Measurements from ENCODE around the gene SLC2A6. TPM values are rescaled to one million over a fixed set of nuclear protein-coding genes. Genes with fewer than 3 reads are reported as not detected.

Gene SLC2A6
- total and polyA plus RNA-seq, 4 experiments from 2014 or later, result 0.41 to 2.5 (median 1.4) TPM

GRCh38 chr9:133524146-133524545 lies 45.2 kb upstream of the SLC2A6 start:
- ChIA-PET POLR2A (ENCODE audit: partially characterized antibody) (no interaction called here), CTCF (ENCODE audit: partially characterized antibody) (no interaction called here)
- Histone ChIP-seq H3K4me3 (ENCODE audit: low read length in 2 of 2) (no peak overlapping the region), H3K9me3 (ENCODE audit: control insufficient read depth in 1 of 2, low read length in 2 of 2) (no peaks in the 10 kb centered on the region), H3K36me3 (ENCODE audit: insufficient read depth, low read length) (no peaks in the 10 kb centered on the region), H3K4me1 (ENCODE audit: insufficient read depth, low read length) (no peaks in the 10 kb centered on the region), H3K27ac (ENCODE audit: low read depth, low read length) (no peak overlapping the region), H3K27me3 (ENCODE audit: insufficient read depth, low read length) (no peaks in the 10 kb centered on the region)
- no peaks in the 10 kb centered on the region for H3K36me3 Mint-ChIP-seq
- H3K4me3 Mint-ChIP-seq, result no peak overlapping the region
- H3K27me3 Mint-ChIP-seq, result peaks cover 2 to 9% of the 10 kb centered on the region in 2 donors
- peaks cover 0 to 6% (median 3%) of the 10 kb centered on the region in 4 donors for H3K4me1 Mint-ChIP-seq
- no peak overlapping the region for H3K27ac Mint-ChIP-seq
- intact Hi-C loops (cut with micrococcal nuclease), result no loop called here
- DNase-seq, result no peak
- no peaks in the 10 kb centered on the region for H3K9me3 Mint-ChIP-seq

- H3K4me3 Mint-ChIP-seq, result no peak overlapping the region
- H3K27me3 Mint-ChIP-seq, result peaks cover 3 to 9% of the 10 kb centered on the region in 2 donors
- H3K27ac Mint-ChIP-seq, result peak overlapping the region in 1 of 7 donors; percentile 63
- POLR2A ChIA-PET (ENCODE audit: partially characterized antibody), result no interaction called here
- intact Hi-C loops (cut with micrococcal nuclease), result no loop called here
- Histone ChIP-seq H3K27me3 (ENCODE audit: insufficient read depth, low read length) (no peaks in the 10 kb centered on the region), H3K4me3 (ENCODE audit: low read length in 2 of 2) (no peak overlapping the region), H3K9me3 (ENCODE audit: control insufficient read depth in 1 of 2, low read length in 2 of 2) (no peaks in the 10 kb centered on the region), H3K27ac (ENCODE audit: low read depth, low read length) (no peak overlapping the region), H3K36me3 (ENCODE audit: insufficient read depth, low read length) (no peaks in the 10 kb centered on the region), H3K4me1 (ENCODE audit: insufficient read depth, low read length) (no peaks in the 10 kb centered on the region)
- CTCF ChIA-PET (ENCODE audit: partially characterized antibody), result interaction anchor here (0.7 kb wide), 1 partner anchor 28 kb away, joined by 3 read pairs; no protein-coding TSS in a partner anchor
- no peaks in the 10 kb centered on the region for H3K9me3 Mint-ChIP-seq
- peaks cover 0 to 6% (median 3%) of the 10 kb centered on the region in 4 donors for H3K4me1 Mint-ChIP-seq
- no peak for DNase-seq
- no peaks in the 10 kb centered on the region for H3K36me3 Mint-ChIP-seq
Measured at GRCh38 chr9:133523106-133523505, 44.2 kb upstream of the SLC2A6 start.

GRCh38 chr9:133522073-133522910 lies 43.4 kb upstream of the SLC2A6 start:
- Histone ChIP-seq H3K4me1 (ENCODE audit: insufficient read depth, low read length) (no peaks in the 10 kb centered on the region), H3K9me3 (ENCODE audit: control insufficient read depth in 1 of 2, low read length in 2 of 2) (no peaks in the 10 kb centered on the region), H3K4me3 (ENCODE audit: low read length in 2 of 2) (no peak overlapping the region), H3K27me3 (ENCODE audit: insufficient read depth, low read length) (no peaks in the 10 kb centered on the region), H3K36me3 (ENCODE audit: insufficient read depth, low read length) (no peaks in the 10 kb centered on the region), H3K27ac (ENCODE audit: low read depth, low read length) (no peak overlapping the region)
- H3K4me1 Mint-ChIP-seq, result peaks cover 0 to 6% (median 3%) of the 10 kb centered on the region in 4 donors
- ChIA-PET CTCF (ENCODE audit: partially characterized antibody) (no interaction called here), POLR2A (ENCODE audit: partially characterized antibody) (no interaction called here)
- no peak for DNase-seq
- H3K4me3 Mint-ChIP-seq, result no peak overlapping the region
- H3K36me3 Mint-ChIP-seq, result no peaks in the 10 kb centered on the region
- no peak overlapping the region for H3K27ac Mint-ChIP-seq
- intact Hi-C loops (cut with micrococcal nuclease), result no loop called here
- peaks cover 2 to 8% of the 10 kb centered on the region in 2 donors for H3K27me3 Mint-ChIP-seq
- no peaks in the 10 kb centered on the region for H3K9me3 Mint-ChIP-seq

- Histone ChIP-seq H3K9me3 (ENCODE audit: control insufficient read depth in 1 of 2, low read length in 2 of 2) (no peaks in the 10 kb centered on the region), H3K27me3 (ENCODE audit: insufficient read depth, low read length) (no peaks in the 10 kb centered on the region), H3K27ac (ENCODE audit: low read depth, low read length) (no peak overlapping the region), H3K4me1 (ENCODE audit: insufficient read depth, low read length) (no peaks in the 10 kb centered on the region), H3K36me3 (ENCODE audit: insufficient read depth, low read length) (no peaks in the 10 kb centered on the region), H3K4me3 (ENCODE audit: low read length in 2 of 2) (no peak overlapping the region)
- Mint-ChIP-seq H3K9me3 (no peaks in the 10 kb centered on the region), H3K27me3 (peaks cover 2 to 5% of the 10 kb centered on the region in 2 donors), H3K4me3 (no peak overlapping the region), H3K36me3 (no peaks in the 10 kb centered on the region), H3K27ac (no peak overlapping the region), H3K4me1 (peaks cover 0 to 4% (median 1%) of the 10 kb centered on the region in 4 donors)
- ChIA-PET POLR2A (ENCODE audit: partially characterized antibody) (no interaction called here), CTCF (ENCODE audit: partially characterized antibody) (no interaction called here)
- no peak for DNase-seq
- intact Hi-C loops (cut with micrococcal nuclease), result no loop called here
Measured at GRCh38 chr9:133521122-133522072, 42.5 kb upstream of the SLC2A6 start.

GRCh38 chr9:133520121-133520835 lies 41.4 kb upstream of the SLC2A6 start:
- DNase-seq, result no peak
- H3K27ac Mint-ChIP-seq, result no peak overlapping the region
- Histone ChIP-seq H3K27ac (ENCODE audit: low read depth, low read length) (no peak overlapping the region), H3K9me3 (ENCODE audit: control insufficient read depth in 1 of 2, low read length in 2 of 2) (no peaks in the 10 kb centered on the region), H3K36me3 (ENCODE audit: insufficient read depth, low read length) (no peaks in the 10 kb centered on the region), H3K4me3 (ENCODE audit: low read length in 2 of 2) (no peak overlapping the region), H3K4me1 (ENCODE audit: insufficient read depth, low read length) (no peaks in the 10 kb centered on the region), H3K27me3 (ENCODE audit: insufficient read depth, low read length) (no peaks in the 10 kb centered on the region)
- H3K36me3 Mint-ChIP-seq, result no peaks in the 10 kb centered on the region
- H3K4me1 Mint-ChIP-seq, result peaks cover 0 to 4% (median 0%) of the 10 kb centered on the region in 4 donors
- ChIA-PET POLR2A (ENCODE audit: partially characterized antibody) (no interaction called here), CTCF (ENCODE audit: partially characterized antibody) (no interaction called here)
- peaks cover 2 to 4% of the 10 kb centered on the region in 2 donors for H3K27me3 Mint-ChIP-seq
- no peak overlapping the region for H3K4me3 Mint-ChIP-seq
- intact Hi-C loops (cut with micrococcal nuclease), result no loop called here
- H3K9me3 Mint-ChIP-seq, result no peaks in the 10 kb centered on the region

GRCh38 chr9:133519693-133520092 lies 40.8 kb upstream of the SLC2A6 start:
- Mint-ChIP-seq H3K27me3 (peaks cover 2 to 4% of the 10 kb centered on the region in 2 donors), H3K9me3 (no peaks in the 10 kb centered on the region), H3K36me3 (no peaks in the 10 kb centered on the region), H3K27ac (no peak overlapping the region), H3K4me1 (peaks cover 0 to 4% (median 0%) of the 10 kb centered on the region in 4 donors), H3K4me3 (no peak overlapping the region)
- Histone ChIP-seq H3K27me3 (ENCODE audit: insufficient read depth, low read length) (no peaks in the 10 kb centered on the region), H3K36me3 (ENCODE audit: insufficient read depth, low read length) (no peaks in the 10 kb centered on the region), H3K27ac (ENCODE audit: low read depth, low read length) (no peak overlapping the region), H3K9me3 (ENCODE audit: control insufficient read depth in 1 of 2, low read length in 2 of 2) (no peaks in the 10 kb centered on the region), H3K4me3 (ENCODE audit: low read length in 2 of 2) (no peak overlapping the region), H3K4me1 (ENCODE audit: insufficient read depth, low read length) (no peaks in the 10 kb centered on the region)
- CTCF ChIA-PET (ENCODE audit: partially characterized antibody), result no interaction called here
- intact Hi-C loops (cut with micrococcal nuclease), result no loop called here
- no peak for DNase-seq
- POLR2A ChIA-PET (ENCODE audit: partially characterized antibody), result no interaction called here

All from CD4-positive, alpha-beta memory T cell (primary cell).